Uterus (tissue), 4 donors: ENCODE data around the gene GSN. TPM values are rescaled to one million over a fixed set of nuclear protein-coding genes. Genes with fewer than 3 reads are reported as not detected.

ENCODE experiments used
- DNase-seq, 2 donors: peaks; one replicate each; pipeline ENCODE4 v3.0.0-alpha.2; 2019 to 2020
- H3K27ac ChIP-seq, 2 donors: fragments of 200-600 bp; sonication (generic); 1 replicate in 1 of 2; 2 replicates in 1 of 2; pipeline ENCODE4 v1.5.1; 2016 to 2018
- H3K27me3 ChIP-seq, 2 donors: fragments of 200-600 bp; sonication (generic); one replicate each; pipeline ENCODE4 v1.5.1; 2018 to 2019; ENCODE audit warnings: control low read depth in 1 of 2
- H3K36me3 ChIP-seq, 2 donors: fragments of 200-600 bp; sonication (generic); one replicate each; pipeline ENCODE4 v1.5.1; 2019; ENCODE audit warnings: control low read depth in 1 of 2
- H3K4me1 ChIP-seq, 2 donors: fragments of 200-600 bp; sonication (generic); one replicate each; pipeline ENCODE4 v1.5.1; 2018 to 2019; ENCODE audit warnings: control low read depth in 1 of 2
- H3K4me3 ChIP-seq, 2 donors: fragments of 200-600 bp; sonication (generic); 1 replicate in 1 of 2; 2 replicates in 1 of 2; pipeline ENCODE4 v1.5.1; 2018 to 2019; ENCODE audit warnings: mild to moderate bottlenecking in 1 of 2
- H3K9me3 ChIP-seq, 2 donors: fragments of 200-600 bp; sonication (generic); one replicate each; pipeline ENCODE4 v1.5.1; 2019; ENCODE audit warnings: control low read depth in 1 of 2
- CTCF ChIP-seq, 4 experiments: fragments of 200-600 bp in 2 of 4; fragments of 450-650 bp in 2 of 4; sonication (generic) in 2 of 4; IDR thresholded peaks; one replicate each; pipeline ENCODE4 v1.5.1; 2016 to 2019; ENCODE audit warnings: antibody characterized with exemption in 4 of 4, mild to moderate bottlenecking in 2 of 4, moderate library complexity in 1 of 4
- POLR2A ChIP-seq, 2 donors: fragments of 450-650 bp; IDR thresholded peaks; one replicate each; pipeline ENCODE4 v1.6.1; 2016; ENCODE audit warnings: antibody characterized with exemption in 2 of 2, mild to moderate bottlenecking in 1 of 2, moderate library complexity in 1 of 2
- intact Hi-C: fragments of 100-400 bp; cut with DNase I; formaldehyde crosslinking; loops from one replicate; pipeline ENCODE4 v1.15.1; 2023; ENCODE audit warnings: low total_unique reads
- total RNA-seq, 4 donors: library from RNA; depleted of rRNA in 3 of 4; stranded (reverse); fragments of >200 nt in 3 of 4; gene quantifications; one replicate each; pipeline versions ENCODE4 v1.1.0 to v1.2.4, GENCODE V29; 2014 to 2023
- donor health status: DM: yes; HTN: yes; CAD: no.

The GSN gene
- total RNA-seq, 4 donors from 2014 or later = 567 to 1,619 (median 884) TPM

DNA sequence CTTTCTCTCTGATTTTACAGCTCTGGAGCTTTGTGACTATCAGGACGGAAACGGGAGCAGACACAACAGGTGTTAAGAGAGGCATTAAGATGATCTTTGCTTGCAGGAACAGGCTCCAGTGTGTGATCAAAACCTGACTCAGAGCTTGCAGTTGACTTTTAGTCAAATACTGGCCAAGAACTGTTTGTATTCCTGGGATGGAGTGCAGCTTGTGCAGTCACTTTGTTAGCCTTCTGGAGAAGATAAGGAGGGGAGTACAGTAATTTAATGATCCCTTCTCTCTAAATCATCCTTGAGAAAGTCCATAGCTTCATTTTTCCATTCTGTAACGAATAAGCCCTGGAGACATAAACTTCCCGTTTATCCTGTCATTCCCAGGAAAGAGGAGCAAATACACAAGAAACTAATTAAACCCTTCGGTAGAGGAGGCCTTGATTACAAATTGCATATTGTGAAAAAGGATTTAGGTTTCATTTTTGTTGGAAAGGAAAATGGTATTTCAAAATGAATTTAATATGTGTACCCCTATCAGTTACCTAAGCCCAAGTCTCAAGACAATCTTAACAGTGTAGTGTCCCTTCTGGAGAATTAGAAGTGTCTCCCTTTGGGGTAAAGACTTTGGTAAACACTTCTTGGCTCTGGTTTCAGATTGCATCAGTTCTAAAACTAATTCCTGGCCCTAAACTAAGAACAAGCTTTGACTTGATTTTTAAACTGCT is 105.2 kb downstream of the GSN start:
- Histone ChIP-seq H3K36me3 (no peaks in the 10 kb centered on the region), H3K27ac (peak overlapping the region; percentile 97 to 98), H3K27me3 (no peaks in the 10 kb centered on the region), H3K4me3 (no peak overlapping the region), H3K9me3 (no peaks in the 10 kb centered on the region), H3K4me1 (peaks cover 3 to 5% of the 10 kb centered on the region in 2 donors)
- intact Hi-C loops = loop anchor here (10.0 kb wide), 1 partner anchor 48 kb away; no protein-coding TSS in a partner anchor
- TF ChIP-seq CTCF (IDR thresholded peaks at IDR 0.05) (no peak), POLR2A (IDR thresholded peaks at IDR 0.05) (peak in 1 of 2 donors; percentile 8)
- peak; percentile 33 to 66 for DNase-seq

DNA sequence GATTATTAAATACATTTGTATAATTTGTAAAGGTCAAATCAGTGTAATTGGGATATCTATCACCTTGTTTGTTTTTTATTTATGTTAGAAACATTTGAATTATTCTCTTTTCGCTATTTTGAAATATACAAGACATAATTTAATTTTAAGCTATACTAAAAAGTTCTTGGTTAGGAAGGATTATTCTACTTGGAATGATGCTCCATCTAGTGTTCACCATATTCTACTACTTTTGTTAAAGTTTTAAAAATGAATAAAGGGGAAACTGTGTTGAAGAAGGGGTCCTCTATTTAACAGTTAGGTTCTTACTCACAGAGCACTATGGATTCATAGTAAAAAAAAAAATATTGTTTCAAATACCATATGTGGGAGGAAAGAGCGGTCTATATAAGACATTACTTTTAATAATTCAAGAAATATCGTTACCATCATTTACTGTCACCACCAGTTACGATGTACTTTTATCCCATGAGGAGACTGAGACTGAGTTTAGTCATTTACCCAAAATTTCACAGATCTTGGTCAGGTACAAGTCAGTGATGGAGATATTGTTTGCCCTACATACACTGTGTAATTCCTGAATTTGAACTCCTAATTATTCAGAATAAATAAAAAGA is 108.4 kb downstream of the GSN start:
- H3K9me3 ChIP-seq = no peaks in the 10 kb centered on the region
- no peak for TF ChIP-seq POLR2A (IDR thresholded peaks at IDR 0.05)
- TF ChIP-seq CTCF (IDR thresholded peaks at IDR 0.05) = peak; percentile 40 to 65 (median 59)
- H3K4me1 ChIP-seq = peaks cover 3 to 5% of the 10 kb centered on the region in 2 donors
- H3K4me3 ChIP-seq = no peak overlapping the region
- H3K27me3 ChIP-seq = no peaks in the 10 kb centered on the region
- no peaks in the 10 kb centered on the region for H3K36me3 ChIP-seq
- H3K27ac ChIP-seq = peak overlapping the region in 1 of 2 donors; percentile 2
- DNase-seq = no peak
- intact Hi-C loops = loop anchor here (10.0 kb wide), 1 partner anchor 52 kb away; no protein-coding TSS in a partner anchor

DNA sequence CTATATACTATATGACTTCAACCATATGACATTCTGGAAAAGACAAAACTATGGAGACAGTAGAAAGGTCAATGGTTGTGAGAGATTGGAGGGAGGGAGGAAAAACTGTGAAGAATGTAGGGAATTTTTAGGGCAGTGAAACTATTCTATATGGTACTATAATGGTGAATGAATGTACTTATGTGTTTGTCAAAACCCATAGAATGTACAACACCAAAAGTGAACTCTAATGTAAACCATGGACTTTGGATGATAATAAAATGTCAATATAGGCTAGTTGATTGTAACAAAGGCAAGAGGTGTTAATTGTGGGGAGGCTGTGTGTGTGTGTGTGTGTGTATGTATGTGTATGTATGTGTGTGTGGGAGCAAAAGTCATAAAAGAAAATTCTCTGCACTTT is 112.9 kb downstream of the GSN start:
- intact Hi-C loops = no loop called here
- Histone ChIP-seq H3K4me1 (no peaks in the 10 kb centered on the region), H3K27me3 (no peaks in the 10 kb centered on the region), H3K36me3 (no peaks in the 10 kb centered on the region), H3K9me3 (no peaks in the 10 kb centered on the region), H3K4me3 (no peak overlapping the region), H3K27ac (no peak overlapping the region)
- no peak for DNase-seq
- TF ChIP-seq POLR2A (IDR thresholded peaks at IDR 0.05) (no peak), CTCF (IDR thresholded peaks at IDR 0.05) (no peak)

Other genes starting within 250 kb of the GSN start
- 10 to 100 TPM in 2 of 4 donors, 1 to 10 TPM in 2; 2.1 to 37.1 (median 10.3) TPM for gene C5, start 217.9 kb upstream of the GSN start, total RNA-seq
- gene CNTRL, start 193.2 kb upstream of the GSN start, total RNA-seq = 10 to 100 TPM; 23.5 to 31.5 (median 29.6) TPM
- gene RAB14, start 66.3 kb upstream of the GSN start, total RNA-seq = 10 to 100 TPM; 13.6 to 69.0 (median 52.9) TPM
- gene STOM, start 102.1 kb downstream of the GSN start, total RNA-seq = 100 to 1,000 TPM; 143 to 299 (median 158) TPM
- gene GGTA1, start 231.7 kb downstream of the GSN start, total RNA-seq = 10 to 100 TPM in 1 of 4 donors, 1 to 10 TPM in 2, under 1 TPM in 1; 0.77 to 16.3 (median 6.0) TPM